ENCODE results near the gene LDB3.

Gene LDB3

GRCh38 chr10:86685416-86685815 is 17.1 kb downstream of the LDB3 start:
- TF ChIP-seq CTCF (IDR thresholded peaks at IDR 0.05; ENCODE audit: insufficient read depth, low read depth, low read length, missing control alignments): no peak
- no peak overlapping the region for H3K4me3 ChIP-seq (ENCODE audit: low read length)
- no peak for DNase-seq (ENCODE audit: low read depth)

- no peak overlapping the region for H3K4me3 ChIP-seq (ENCODE audit: low read length)
- no peak for TF ChIP-seq CTCF (IDR thresholded peaks at IDR 0.05; ENCODE audit: insufficient read depth, low read depth, low read length, missing control alignments)
- no peak for DNase-seq (ENCODE audit: low read depth)
Observed at GRCh38 chr10:86685893-86686632, 17.8 kb downstream of the LDB3 start.

- no peak for DNase-seq (ENCODE audit: low read depth)
- no peak overlapping the region for H3K4me3 ChIP-seq (ENCODE audit: low read length)
- no peak for TF ChIP-seq CTCF (IDR thresholded peaks at IDR 0.05; ENCODE audit: insufficient read depth, low read depth, low read length, missing control alignments)
Observed at GRCh38 chr10:86686972-86687371, 18.7 kb downstream of the LDB3 start.

- no peak overlapping the region for H3K4me3 ChIP-seq (ENCODE audit: low read length)
- TF ChIP-seq CTCF (IDR thresholded peaks at IDR 0.05; ENCODE audit: insufficient read depth, low read depth, low read length, missing control alignments): no peak
- no peak for DNase-seq (ENCODE audit: low read depth)
Observed at GRCh38 chr10:86687750-86688149, 19.4 kb downstream of the LDB3 start.

GRCh38 chr10:86688398-86688921 is 20.1 kb downstream of the LDB3 start:
- DNase-seq (ENCODE audit: low read depth): peak; percentile 74
- peak; percentile 89 for TF ChIP-seq CTCF (IDR thresholded peaks at IDR 0.05; ENCODE audit: insufficient read depth, low read depth, low read length, missing control alignments)
- no peak overlapping the region for H3K4me3 ChIP-seq (ENCODE audit: low read length)

- DNase-seq (ENCODE audit: low read depth): no peak
- TF ChIP-seq CTCF (IDR thresholded peaks at IDR 0.05; ENCODE audit: insufficient read depth, low read depth, low read length, missing control alignments): no peak
- no peak overlapping the region for H3K4me3 ChIP-seq (ENCODE audit: low read length)
Observed at GRCh38 chr10:86689146-86689545, 20.8 kb downstream of the LDB3 start.

- no peak overlapping the region for H3K4me3 ChIP-seq (ENCODE audit: low read length)
- TF ChIP-seq CTCF (IDR thresholded peaks at IDR 0.05; ENCODE audit: insufficient read depth, low read depth, low read length, missing control alignments): no peak
- DNase-seq (ENCODE audit: low read depth): no peak
Observed at GRCh38 chr10:86690231-86690630, 21.9 kb downstream of the LDB3 start.
